ENCODE results near the gene TLL1. TPM values are rescaled to one million over a fixed set of nuclear protein-coding genes. Genes with fewer than 3 reads are reported as not detected.
A peak's percentile ranks its signal among the peaks of the same experiment; 100 is the strongest.

The TLL1 gene
- total and polyA plus RNA-seq, 2 donors (not counting 3 experiments of a cell fraction or from before 2014, with no cell fraction given) = 0.41 to 1.4 TPM

DNA sequence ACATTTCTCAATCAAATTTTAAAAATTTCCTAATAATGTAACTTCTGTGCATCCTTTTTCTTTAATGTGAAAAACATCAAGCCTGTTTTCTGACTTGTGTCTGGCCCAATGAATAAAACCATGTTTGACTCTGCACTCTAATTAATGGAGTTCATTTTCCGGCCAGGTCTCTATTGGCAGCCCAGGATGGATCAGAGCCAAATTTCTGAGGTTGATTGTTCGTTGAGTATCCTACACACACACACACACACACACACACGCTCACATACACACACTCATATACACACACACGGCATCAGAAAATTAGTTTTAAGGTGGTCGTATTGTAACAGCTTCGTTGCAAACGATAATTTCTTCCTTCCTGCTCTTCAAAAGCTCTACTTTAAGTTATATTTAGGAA, 28.9 kb upstream of the TLL1 start:
- Histone ChIP-seq H3K79me2 (ENCODE audit: control insufficient read depth, insufficient read depth, low read length) (no peaks in the 10 kb centered on the region), H3K9me1 (replicated peaks; ENCODE audit: control insufficient read depth, extremely low read depth, insufficient read depth, low read length) (peaks cover 2% of the 10 kb centered on the region), H3K27ac (ENCODE audit: insufficient read depth, low read depth, low read length) (no peak overlapping the region), H3K36me3 (ENCODE audit: control insufficient read depth in 2 of 2, extremely low read depth in 1 of 2, insufficient read depth in 2 of 2, low read length in 2 of 2) (no peaks in the 10 kb centered on the region), H3K27me3 (ENCODE audit: control insufficient read depth in 2 of 2, insufficient read depth in 2 of 2, low read length in 2 of 2) (no peaks in the 10 kb centered on the region), H3K4me1 (ENCODE audit: control insufficient read depth, extremely low read depth, insufficient read depth, low read length) (peaks cover 13% of the 10 kb centered on the region), H2AFZ (ENCODE audit: low read depth, low read length) (peak overlapping the region; percentile 70), H3K4me2 (ENCODE audit: insufficient read depth, low read length) (no peak overlapping the region), H3K4me3 (replicated peaks in 1 of 3; ENCODE audit: insufficient read depth in 1 of 3, low read depth in 1 of 3, low read length in 3 of 3) (no peak overlapping the region), H3K9me3 (replicated peaks; ENCODE audit: control insufficient read depth, insufficient read depth, low read length) (no peaks in the 10 kb centered on the region), H4K20me1 (replicated peaks; ENCODE audit: control insufficient read depth, extremely low read depth, insufficient read depth, low read length) (no peaks in the 10 kb centered on the region), H3K9ac (replicated peaks; ENCODE audit: extremely low read depth, insufficient read depth, low read length) (no peak overlapping the region)
- DNase-seq (ENCODE audit: low read depth, low spot score) = peak; percentile 47
- BruUV-seq (replicated peaks) = no TSS peak
- FAIRE-seq = no peak
- intact Hi-C loops (cut with micrococcal nuclease) (no loop called here), dilution Hi-C loops (cut with MboI; ENCODE audit: extremely low pct_ligation_motif_present, low sequenced_read_pairs) (no loop called here)
- CTCF ChIA-PET = no interaction called here
- POLR2A ChIA-PET = no interaction called here
- TF ChIP-seq JUN (IDR thresholded peaks at IDR 0.05; ENCODE audit: borderline replicate concordance, insufficient read depth, insufficient read length, low read depth) (no peak), POLR2AphosphoS5 (IDR thresholded peaks at IDR 0.05; ENCODE audit: insufficient read depth, low read depth, low read length) (no peak), POLR2A (IDR thresholded peaks at IDR 0.05; ENCODE audit: low read depth, low read length) (no peak), MYC (IDR thresholded peaks at IDR 0.05; ENCODE audit: low read depth, low read length) (no peak), FOS (IDR thresholded peaks at IDR 0.05; ENCODE audit: borderline replicate concordance, insufficient read depth, low read length) (no peak), GATA2 (IDR thresholded peaks at IDR 0.05; ENCODE audit: insufficient read depth, insufficient read length, low read depth, low read length) (no peak), EZH2 (IDR thresholded peaks at IDR 0.05; ENCODE audit: borderline replicate concordance, low read depth, low read length, severe bottlenecking) (no peak)
- TF ChIP-seq, protein P1, sequence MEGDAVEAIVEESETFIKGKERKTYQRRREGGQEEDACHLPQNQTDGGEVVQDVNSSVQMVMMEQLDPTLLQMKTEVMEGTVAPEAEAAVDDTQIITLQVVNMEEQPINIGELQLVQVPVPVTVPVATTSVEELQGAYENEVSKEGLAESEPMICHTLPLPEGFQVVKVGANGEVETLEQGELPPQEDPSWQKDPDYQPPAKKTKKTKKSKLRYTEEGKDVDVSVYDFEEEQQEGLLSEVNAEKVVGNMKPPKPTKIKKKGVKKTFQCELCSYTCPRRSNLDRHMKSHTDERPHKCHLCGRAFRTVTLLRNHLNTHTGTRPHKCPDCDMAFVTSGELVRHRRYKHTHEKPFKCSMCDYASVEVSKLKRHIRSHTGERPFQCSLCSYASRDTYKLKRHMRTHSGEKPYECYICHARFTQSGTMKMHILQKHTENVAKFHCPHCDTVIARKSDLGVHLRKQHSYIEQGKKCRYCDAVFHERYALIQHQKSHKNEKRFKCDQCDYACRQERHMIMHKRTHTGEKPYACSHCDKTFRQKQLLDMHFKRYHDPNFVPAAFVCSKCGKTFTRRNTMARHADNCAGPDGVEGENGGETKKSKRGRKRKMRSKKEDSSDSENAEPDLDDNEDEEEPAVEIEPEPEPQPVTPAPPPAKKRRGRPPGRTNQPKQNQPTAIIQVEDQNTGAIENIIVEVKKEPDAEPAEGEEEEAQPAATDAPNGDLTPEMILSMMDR (IDR thresholded peaks at IDR 0.05; ENCODE audit: extremely low read depth in 1 of 2, insufficient read depth in 1 of 2, low read depth in 1 of 2, low read length in 2 of 2) = no peak
- TF ChIP-seq, protein P2, sequence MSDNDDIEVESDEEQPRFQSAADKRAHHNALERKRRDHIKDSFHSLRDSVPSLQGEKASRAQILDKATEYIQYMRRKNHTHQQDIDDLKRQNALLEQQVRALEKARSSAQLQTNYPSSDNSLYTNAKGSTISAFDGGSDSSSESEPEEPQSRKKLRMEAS (IDR thresholded peaks at IDR 0.05; ENCODE audit: insufficient read depth, insufficient read length) = no peak

Data from endothelial cell of umbilical vein (primary cell).